ENCODE results near the gene RHOD. TPM values are rescaled to one million over a fixed set of nuclear protein-coding genes. Genes with fewer than 3 reads are reported as not detected.

The RHOD gene
- total and polyA plus RNA-seq, 12 donors, result 1.3 to 52.2 (median 3.5) TPM

DNA sequence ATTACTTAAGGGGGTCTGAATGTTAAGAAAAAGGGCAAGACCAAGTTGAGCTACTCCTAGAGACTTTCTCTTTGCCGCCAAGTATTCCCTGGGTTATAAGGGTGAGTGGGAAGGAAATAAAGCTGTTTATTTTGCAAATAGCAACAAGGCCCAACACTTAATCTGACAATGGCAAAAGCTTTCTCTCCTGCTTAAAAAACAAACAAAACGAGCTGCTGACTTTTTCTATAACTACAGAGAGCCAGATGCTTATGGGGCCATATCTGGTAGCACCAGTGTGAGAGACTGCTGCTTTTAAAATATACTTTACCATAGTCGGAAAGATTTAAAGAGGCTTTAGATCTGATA, 60.1 kb downstream of the RHOD start:
- TF ChIP-seq, protein P1, sequence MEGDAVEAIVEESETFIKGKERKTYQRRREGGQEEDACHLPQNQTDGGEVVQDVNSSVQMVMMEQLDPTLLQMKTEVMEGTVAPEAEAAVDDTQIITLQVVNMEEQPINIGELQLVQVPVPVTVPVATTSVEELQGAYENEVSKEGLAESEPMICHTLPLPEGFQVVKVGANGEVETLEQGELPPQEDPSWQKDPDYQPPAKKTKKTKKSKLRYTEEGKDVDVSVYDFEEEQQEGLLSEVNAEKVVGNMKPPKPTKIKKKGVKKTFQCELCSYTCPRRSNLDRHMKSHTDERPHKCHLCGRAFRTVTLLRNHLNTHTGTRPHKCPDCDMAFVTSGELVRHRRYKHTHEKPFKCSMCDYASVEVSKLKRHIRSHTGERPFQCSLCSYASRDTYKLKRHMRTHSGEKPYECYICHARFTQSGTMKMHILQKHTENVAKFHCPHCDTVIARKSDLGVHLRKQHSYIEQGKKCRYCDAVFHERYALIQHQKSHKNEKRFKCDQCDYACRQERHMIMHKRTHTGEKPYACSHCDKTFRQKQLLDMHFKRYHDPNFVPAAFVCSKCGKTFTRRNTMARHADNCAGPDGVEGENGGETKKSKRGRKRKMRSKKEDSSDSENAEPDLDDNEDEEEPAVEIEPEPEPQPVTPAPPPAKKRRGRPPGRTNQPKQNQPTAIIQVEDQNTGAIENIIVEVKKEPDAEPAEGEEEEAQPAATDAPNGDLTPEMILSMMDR (IDR thresholded peaks at IDR 0.05), result no peak
- no peak for TF ChIP-seq POLR2A (IDR thresholded peaks at IDR 0.05)
- 74 to 84% (median 77%) methylated on average over 3 of the region's 3 CpGs for WGBS, 4 donors
- peaks cover 7% of the 10 kb centered on the region in 2 donors for H3K4me1 ChIP-seq (replicated peaks in 1 of 2)
- no peaks in the 10 kb centered on the region for H3K36me3 ChIP-seq (replicated peaks in 1 of 2)
- no peaks in the 10 kb centered on the region for H3K9me3 ChIP-seq (replicated peaks in 1 of 3)
- H3K27ac ChIP-seq, result peak overlapping the region in 1 of 5 donors; percentile 96
- H3K4me3 ChIP-seq, result no peak overlapping the region
- intact Hi-C loops (cut with DNase I), result no loop called here
- DNase-seq, result no peak
- H3K27me3 ChIP-seq, result no peaks in the 10 kb centered on the region

GRCh38 chr11:67117176-67117575, 60.5 kb downstream of the RHOD start:
- Histone ChIP-seq H3K27ac (peak overlapping the region in 2 of 5 donors; percentile 96 to 99), H3K4me3 (no peak overlapping the region), H3K27me3 (no peaks in the 10 kb centered on the region), H3K36me3 (replicated peaks in 1 of 2) (no peaks in the 10 kb centered on the region), H3K4me1 (replicated peaks in 1 of 2) (peaks cover 7 to 12% of the 10 kb centered on the region in 2 donors), H3K9me3 (replicated peaks in 1 of 3) (no peaks in the 10 kb centered on the region)
- intact Hi-C loops (cut with DNase I), result no loop called here
- 81 to 87% (median 83%) methylated on average over 7 of the region's 7 CpGs for WGBS, 4 donors
- no peak for DNase-seq
- no peak for TF ChIP-seq POLR2A (IDR thresholded peaks at IDR 0.05)
- TF ChIP-seq, protein P1 (IDR thresholded peaks at IDR 0.05), result no peak

DNA sequence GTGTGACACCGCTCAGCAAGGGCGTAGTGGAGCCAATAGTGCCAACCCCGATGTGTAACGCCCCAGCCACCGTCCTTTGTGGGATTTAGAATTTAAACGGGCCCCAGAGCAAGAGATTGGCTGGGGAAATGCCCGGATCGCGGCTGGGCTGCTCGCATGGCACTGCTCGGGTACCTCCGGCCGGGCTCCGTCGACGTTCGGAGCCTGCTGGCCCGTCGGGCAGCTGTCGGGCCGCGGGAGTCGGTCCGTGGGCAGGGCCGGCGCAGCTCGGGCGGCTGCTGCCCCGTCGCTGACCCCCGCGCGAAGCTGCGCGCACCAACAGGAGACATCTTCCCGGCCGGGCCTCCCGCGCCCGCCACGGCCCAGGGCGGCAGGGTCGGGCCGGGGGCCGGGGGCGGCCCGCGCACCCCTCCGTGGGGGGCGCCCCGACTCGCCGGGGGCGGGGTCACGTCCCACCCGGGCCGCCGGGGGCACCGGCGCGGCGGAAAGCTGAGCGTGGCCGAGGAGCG, 61.1 kb downstream of the RHOD start:
- no peak for TF ChIP-seq POLR2A (IDR thresholded peaks at IDR 0.05)
- TF ChIP-seq, protein P1 (IDR thresholded peaks at IDR 0.05), result no peak
- 26 to 41% (median 31%) methylated on average over 17 to 65 of the region's 65 CpGs for WGBS, 4 donors
- intact Hi-C loops (cut with DNase I), result no loop called here
- Histone ChIP-seq H3K36me3 (replicated peaks in 1 of 2) (no peaks in the 10 kb centered on the region), H3K9me3 (replicated peaks in 1 of 3) (no peaks in the 10 kb centered on the region), H3K4me1 (replicated peaks in 1 of 2) (peaks cover 7 to 17% of the 10 kb centered on the region in 2 donors), H3K27me3 (no peaks in the 10 kb centered on the region), H3K4me3 (peak overlapping the region in 1 of 4 donors; percentile 82), H3K27ac (peak overlapping the region in 3 of 5 donors; percentile 96 to 99 (median 96))
- peak; percentile 12 to 58 (median 29) for DNase-seq

- TF ChIP-seq, protein P1 (IDR thresholded peaks at IDR 0.05), result no peak
- TF ChIP-seq POLR2A (IDR thresholded peaks at IDR 0.05), result peak in 1 of 2 donors; percentile 16
- peaks cover 7 to 23% of the 10 kb centered on the region in 2 donors for H3K4me1 ChIP-seq (replicated peaks in 1 of 2)
- no peaks in the 10 kb centered on the region for H3K27me3 ChIP-seq
- peak; percentile 26 to 70 (median 52) for DNase-seq
- WGBS, 4 donors, result 0 to 4% (median 1%) methylated on average over 3 to 59 of the region's 59 CpGs
- H3K9me3 ChIP-seq (replicated peaks in 1 of 3), result no peaks in the 10 kb centered on the region
- intact Hi-C loops (cut with DNase I), result no loop called here
- peak overlapping the region in 4 of 5 donors; percentile 91 to 99 (median 96) for H3K27ac ChIP-seq
- no peaks in the 10 kb centered on the region for H3K36me3 ChIP-seq (replicated peaks in 1 of 2)
- H3K4me3 ChIP-seq, result peak overlapping the region in 2 of 4 donors; percentile 13 to 82
These were observed 61.6 kb downstream of the RHOD start for GRCh38 chr11:67118181-67118766.
